Stimulated activated CD4-positive, alpha-beta T cell treated with anti-CD3 and anti-CD28 coated beads, Interleukin-15, amount 100 ng/mL, for 24 hours (primary cell): ENCODE results near the gene NUPR2.
"Not testable (repeated sequence)": the region's sequence is repeated elsewhere in the genome, so short reads cannot be mapped to it uniquely, and the experiment has no call there.

Experiments
- DNase-seq: peaks from one replicate; pipeline ENCODE4 v3.0.0-alpha.2; 2020

NUPR2 gene

GRCh38 chr7:56083150-56083785 lies 32.9 kb downstream of the NUPR2 start:
- no peak for DNase-seq

- DNase-seq, result no peak
These were observed 34.4 kb downstream of the NUPR2 start for GRCh38 chr7:56081626-56082340.

GRCh38 chr7:56080726-56081435 lies 35.3 kb downstream of the NUPR2 start:
- not testable (repeated sequence) for DNase-seq

GRCh38 chr7:56079450-56080185 lies 36.6 kb downstream of the NUPR2 start:
- DNase-seq, result no peak

DNA sequence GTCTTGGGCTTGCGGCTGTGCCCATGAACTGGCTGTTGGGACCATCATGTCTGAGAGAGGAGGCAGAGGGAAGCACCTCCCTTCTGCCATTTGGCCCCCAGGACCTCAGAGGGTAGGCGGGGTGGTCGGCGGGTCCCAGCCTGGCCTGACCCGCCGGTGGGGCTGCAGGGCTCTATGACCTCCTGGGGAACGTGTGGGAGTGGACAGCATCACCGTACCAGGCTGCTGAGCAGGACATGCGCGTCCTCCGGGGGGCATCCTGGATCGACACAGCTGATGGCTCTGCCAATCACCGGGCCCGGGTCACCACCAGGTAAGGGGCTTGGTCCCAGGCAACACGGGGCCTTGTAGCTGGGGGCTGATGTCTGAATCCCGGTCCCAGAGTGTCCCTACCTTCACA lies 38.0 kb downstream of the NUPR2 start:
- no peak for DNase-seq

DNA sequence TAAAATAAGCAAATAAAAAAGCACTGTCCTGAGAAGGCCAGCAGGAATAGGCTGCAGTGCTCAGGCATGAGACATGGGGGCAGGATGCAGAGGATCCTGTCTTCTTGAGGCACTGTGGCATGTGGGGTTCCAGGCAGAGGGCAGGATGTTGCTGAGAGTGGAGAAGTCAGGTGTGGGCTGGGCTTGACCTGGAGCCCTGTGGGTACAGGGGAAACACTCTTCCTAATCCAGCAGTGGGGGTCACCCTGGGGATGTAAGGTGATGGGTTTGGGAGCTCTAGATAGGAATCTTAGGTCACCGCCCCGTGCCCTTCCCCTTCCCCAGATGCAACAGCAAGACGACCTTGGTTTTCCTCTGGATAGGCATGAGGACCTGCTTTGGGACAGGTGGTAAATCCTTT lies 38.5 kb downstream of the NUPR2 start:
- DNase-seq, result no peak

GRCh38 chr7:56074371-56074791 lies 41.8 kb downstream of the NUPR2 start:
- DNase-seq, result peak; percentile 68

DNA sequence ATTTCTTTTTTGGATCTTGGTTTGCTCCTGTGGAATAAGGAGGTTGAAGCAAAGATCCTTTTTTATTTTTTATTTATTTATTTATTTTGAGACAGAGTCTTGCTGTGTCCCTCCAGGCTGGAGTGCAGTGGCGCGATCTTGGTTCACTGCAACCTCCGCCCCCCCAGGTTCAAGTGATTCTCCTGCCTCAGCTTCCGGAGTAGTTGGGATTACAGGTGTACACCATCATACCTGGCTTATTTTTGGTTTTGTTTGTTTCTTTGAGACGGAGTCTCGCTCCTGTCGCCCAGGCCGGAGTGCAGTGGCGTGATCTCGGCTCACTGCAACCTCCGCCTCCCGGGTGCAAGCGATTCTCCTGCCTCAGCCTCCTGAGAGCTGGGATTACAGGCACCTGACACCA lies 49.8 kb downstream of the NUPR2 start:
- DNase-seq, result not testable (repeated sequence)
